HCT116 (cell line): ENCODE measurements around the gene CGAS.

Experiments used
- ATF3 ChIP-seq: IDR thresholded peaks from 2 replicates; pipeline ENCODE4 v1.6.1; 2012
- CTCF ChIP-seq, 3 experiments: fragments of 200-600 bp in 1 of 3; sonication (generic) in 1 of 3; IDR thresholded peaks in 2 of 3; conservative IDR thresholded peaks in 1 of 3; 2 replicates each; pipeline ENCODE4 v1.5.1; 2012 to 2017; ENCODE audit warnings: low read depth in 2 of 3, low read length in 2 of 3, antibody characterized with exemption in 1 of 3, borderline replicate concordance in 1 of 3, control low read depth in 1 of 3, mild to moderate bottlenecking in 1 of 3, mixed read lengths in 1 of 3, mixed run types in 1 of 3, moderate library complexity in 1 of 3; ENCODE audit not compliant: insufficient read depth in 1 of 3
- EZH2 ChIP-seq: fragments of 200-600 bp; sonication (generic); IDR thresholded peaks from 2 replicates; pipeline ENCODE4 v1.6.1; 2017; ENCODE audit warnings: antibody characterized with exemption, mixed run types
- FOSL1 ChIP-seq: IDR thresholded peaks from 2 replicates; pipeline ENCODE4 v1.6.1; 2012; ENCODE audit warnings: low read depth
- POLR2A ChIP-seq: IDR thresholded peaks from 2 replicates; pipeline ENCODE4 v1.7.0; 2011; ENCODE audit warnings: borderline replicate concordance; ENCODE audit not compliant: insufficient read depth, insufficient read length; ENCODE audit errors: extremely low read depth
- SIN3A ChIP-seq: IDR thresholded peaks from 2 replicates; pipeline ENCODE4 v1.6.1; 2012; ENCODE audit warnings: low read depth
- TF ChIP-seq, protein P1 (sequence below): IDR thresholded peaks from 2 replicates; pipeline ENCODE4 v1.6.1; 2011; ENCODE audit warnings: mild to moderate bottlenecking, low read length, moderate library complexity; ENCODE audit not compliant: insufficient replicate concordance; ENCODE audit errors: extremely low read depth

GRCh38 chr6:73395875-73396274 is 56.2 kb downstream of the CGAS start:
- TF ChIP-seq CTCF (IDR thresholded peaks at IDR 0.05 in 2 of 3, conservative IDR thresholded peaks at IDR 0.05 in 1 of 3; ENCODE audit: borderline replicate concordance in 1 of 3, insufficient read depth in 1 of 3, low read depth in 2 of 3, low read length in 2 of 3) (no peak), SIN3A (no peak), EZH2 (no peak), FOSL1 (no peak), POLR2A (no peak), ATF3 (no peak)
- TF ChIP-seq, protein P1, sequence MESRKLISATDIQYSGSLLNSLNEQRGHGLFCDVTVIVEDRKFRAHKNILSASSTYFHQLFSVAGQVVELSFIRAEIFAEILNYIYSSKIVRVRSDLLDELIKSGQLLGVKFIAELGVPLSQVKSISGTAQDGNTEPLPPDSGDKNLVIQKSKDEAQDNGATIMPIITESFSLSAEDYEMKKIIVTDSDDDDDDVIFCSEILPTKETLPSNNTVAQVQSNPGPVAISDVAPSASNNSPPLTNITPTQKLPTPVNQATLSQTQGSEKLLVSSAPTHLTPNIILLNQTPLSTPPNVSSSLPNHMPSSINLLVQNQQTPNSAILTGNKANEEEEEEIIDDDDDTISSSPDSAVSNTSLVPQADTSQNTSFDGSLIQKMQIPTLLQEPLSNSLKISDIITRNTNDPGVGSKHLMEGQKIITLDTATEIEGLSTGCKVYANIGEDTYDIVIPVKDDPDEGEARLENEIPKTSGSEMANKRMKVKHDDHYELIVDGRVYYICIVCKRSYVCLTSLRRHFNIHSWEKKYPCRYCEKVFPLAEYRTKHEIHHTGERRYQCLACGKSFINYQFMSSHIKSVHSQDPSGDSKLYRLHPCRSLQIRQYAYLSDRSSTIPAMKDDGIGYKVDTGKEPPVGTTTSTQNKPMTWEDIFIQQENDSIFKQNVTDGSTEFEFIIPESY: no peak
